Activated CD4-positive, CD25-positive, alpha-beta regulatory T cell treated with anti-CD3 and anti-CD28 coated beads, Interleukin-2, amount 50 U/mL, for 16 hours (primary cell): Measurements from ENCODE around the gene DHRS7C.
"Not testable (repeated sequence)": the region's sequence is repeated elsewhere in the genome, so short reads cannot be mapped to it uniquely, and the experiment has no call there.

Source experiments
- DNase-seq: peaks from one replicate; pipeline ENCODE4 v3.0.0-alpha.2; 2020; ENCODE audit warnings: low read depth, low spot score

DHRS7C gene

GRCh38 chr17:9810100-9810949, 18.9 kb upstream of the DHRS7C start:
- no peak for DNase-seq

DNA sequence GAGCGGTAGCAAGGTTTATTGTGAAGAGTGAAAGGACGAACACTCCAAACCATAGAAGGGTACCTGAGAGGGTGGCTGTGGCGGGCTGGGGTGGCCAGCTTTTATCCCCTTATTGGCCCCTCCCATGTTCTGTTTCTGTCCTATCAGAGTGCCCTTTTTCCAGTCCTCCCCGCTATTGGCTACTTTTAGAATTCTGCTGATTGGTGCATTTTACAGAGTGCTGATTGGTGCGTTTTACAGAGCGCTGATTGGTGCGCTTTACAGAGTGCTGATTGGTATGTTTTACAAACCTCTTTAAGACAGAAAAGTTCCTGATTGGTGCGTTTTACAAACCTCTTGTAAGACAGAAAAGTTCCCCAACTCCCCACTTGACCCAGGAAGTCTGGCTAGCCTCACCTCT, 18.0 kb upstream of the DHRS7C start:
- DNase-seq: no peak

- DNase-seq: no peak
These were observed 15.3 kb upstream of the DHRS7C start for GRCh38 chr17:9806699-9807098.

GRCh38 chr17:9805769-9806168, 14.4 kb upstream of the DHRS7C start:
- DNase-seq: no peak

DNA sequence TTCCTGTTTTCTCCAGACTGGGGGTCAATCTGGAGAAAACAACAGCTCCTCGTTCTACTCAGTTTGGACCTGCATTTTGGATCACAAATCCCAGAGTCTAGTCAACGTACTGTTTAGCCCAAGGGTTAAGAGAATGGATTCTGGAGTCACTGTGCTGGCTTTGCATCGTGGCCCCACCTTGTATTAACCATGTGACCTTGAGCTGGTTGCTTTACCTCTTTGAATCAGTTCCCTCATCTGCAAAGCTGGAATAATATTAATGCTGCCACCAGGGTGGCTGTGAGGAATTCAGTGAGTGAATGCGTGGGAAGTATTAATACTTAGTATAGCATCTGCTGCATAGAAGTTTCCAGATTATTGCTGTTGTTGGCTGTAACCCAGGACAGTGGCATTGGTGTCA, 11.3 kb upstream of the DHRS7C start:
- DNase-seq: no peak

- no peak for DNase-seq
These were observed 10.9 kb upstream of the DHRS7C start for GRCh38 chr17:9802294-9802693.

- DNase-seq: no peak
These were observed 10.1 kb upstream of the DHRS7C start for GRCh38 chr17:9801505-9801904.

DNA sequence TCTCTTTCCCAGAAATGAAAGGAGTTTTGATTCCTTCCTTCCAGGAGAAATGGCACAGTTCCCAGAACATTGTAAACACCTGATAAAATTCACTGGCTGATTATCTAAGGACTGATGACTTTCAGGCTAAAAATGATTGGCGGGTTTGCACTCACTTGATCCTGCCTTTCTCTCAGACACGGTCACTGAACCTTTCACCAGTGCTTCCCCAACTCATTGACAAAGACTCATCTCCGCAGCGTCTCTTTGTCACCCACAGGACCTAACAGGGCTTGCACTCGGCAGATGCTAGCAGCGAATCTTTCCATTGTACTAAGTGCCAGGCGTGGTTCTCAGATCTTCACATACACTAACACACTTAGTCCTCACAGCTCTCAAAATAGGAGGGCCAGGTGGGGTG, 7.3 kb upstream of the DHRS7C start:
- DNase-seq: no peak

DNA sequence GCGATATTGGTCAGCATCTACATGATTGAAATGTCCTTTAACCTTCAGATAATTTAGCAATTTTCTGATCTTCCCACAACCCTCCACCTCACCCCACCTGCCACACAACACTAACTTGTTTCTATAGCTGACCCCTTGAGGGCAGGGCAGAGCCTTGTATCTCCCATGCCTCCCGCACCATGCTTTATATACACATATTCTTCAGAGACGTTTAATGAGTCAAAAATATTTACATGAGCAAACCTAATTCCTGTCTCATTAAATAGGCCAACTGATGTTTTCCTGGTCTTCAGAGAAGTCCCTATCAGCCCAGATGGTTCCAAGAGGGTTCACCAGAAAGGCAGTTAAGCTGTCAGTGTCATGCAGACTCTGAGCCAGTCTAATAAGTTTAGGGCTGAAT, 6.6 kb upstream of the DHRS7C start:
- no peak for DNase-seq

- no peak for DNase-seq
These were observed 919 bp upstream of the DHRS7C start for GRCh38 chr17:9792181-9792840.

DNA sequence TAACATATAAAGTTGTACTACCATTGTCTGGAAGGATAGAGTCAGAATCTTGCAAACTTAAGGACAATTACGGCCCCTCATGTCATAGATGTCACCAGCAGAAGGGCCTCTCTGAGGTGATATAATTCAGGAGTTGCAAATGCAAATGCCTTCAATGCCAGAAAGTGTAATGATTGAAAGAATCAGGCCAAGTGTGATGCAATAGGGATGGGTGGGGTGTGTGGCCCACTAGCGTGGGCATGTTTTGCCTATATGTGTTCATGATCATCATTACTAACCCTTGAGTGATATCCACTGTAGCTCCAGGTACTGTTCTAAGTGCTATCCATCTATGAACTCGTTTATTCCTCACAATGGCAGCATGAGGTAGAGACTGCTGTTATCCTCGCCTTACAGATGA, 1.1 kb downstream of the DHRS7C start:
- DNase-seq: no peak

DNA sequence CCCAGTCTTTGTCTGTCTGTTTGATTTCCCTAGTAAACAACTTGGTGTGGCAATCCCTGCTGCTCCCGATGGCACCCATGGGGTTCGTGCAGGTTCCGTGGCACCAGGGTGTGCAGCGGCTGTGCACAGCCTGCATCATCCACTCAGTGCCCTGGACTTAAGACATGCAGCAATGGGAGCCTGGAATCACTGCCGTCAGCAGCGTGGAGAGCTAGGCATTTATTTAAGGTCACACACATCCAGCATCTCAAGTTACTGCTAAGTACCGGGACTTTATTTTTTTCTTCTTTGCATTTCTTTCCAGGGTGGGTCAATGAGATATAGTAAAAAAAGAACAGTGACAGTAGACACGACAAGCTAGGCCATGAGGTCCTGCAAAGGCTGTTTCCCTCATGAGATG, 2.8 kb downstream of the DHRS7C start:
- no peak for DNase-seq

GRCh38 chr17:9784544-9784943, 6.8 kb downstream of the DHRS7C start:
- no peak for DNase-seq

- DNase-seq: not testable (repeated sequence)
These were observed 7.9 kb downstream of the DHRS7C start for GRCh38 chr17:9783465-9783864.

DNA sequence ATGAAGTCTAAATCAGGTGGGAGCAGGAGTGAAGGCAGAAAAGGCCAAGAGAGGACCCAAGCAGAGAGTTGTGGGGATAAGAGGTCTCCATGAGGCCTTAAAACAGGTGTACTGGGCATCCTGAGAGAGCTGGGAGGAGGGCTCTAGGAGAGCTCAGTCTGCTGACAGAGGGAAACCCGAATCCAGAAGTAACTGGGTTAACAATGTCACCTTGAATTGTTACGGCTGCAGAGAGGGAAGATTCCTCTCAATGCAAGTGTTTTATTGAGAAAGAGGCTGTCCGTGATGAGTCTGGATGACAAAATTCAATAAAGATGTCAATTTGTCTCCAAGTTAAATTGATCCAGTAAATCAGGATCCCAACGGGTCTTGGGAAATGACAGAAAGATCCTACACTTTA, 8.3 kb downstream of the DHRS7C start:
- DNase-seq: no peak

GRCh38 chr17:9780552-9780951, 10.8 kb downstream of the DHRS7C start:
- DNase-seq: no peak

- no peak for DNase-seq
These were observed 14.5 kb downstream of the DHRS7C start for GRCh38 chr17:9776911-9777310.

DNA sequence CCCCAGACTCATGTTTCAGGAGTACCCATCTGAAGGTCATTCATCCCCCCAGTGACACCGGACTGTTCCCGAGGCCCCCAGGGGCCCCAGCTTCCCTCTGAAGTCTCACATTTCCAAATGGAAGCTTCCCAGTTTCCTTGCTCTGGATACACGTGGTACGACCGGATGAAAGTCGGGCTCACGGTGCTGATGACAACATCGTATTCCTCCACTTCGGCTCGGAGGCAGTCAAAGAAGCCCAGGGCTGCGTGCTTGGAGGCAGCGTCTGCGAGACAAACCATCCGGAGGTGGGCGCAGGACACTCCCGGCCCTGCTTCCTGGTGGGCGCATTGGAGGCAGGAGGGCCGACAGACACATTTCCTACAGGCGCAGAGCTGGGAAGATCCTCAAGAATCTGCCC, 18.7 kb downstream of the DHRS7C start:
- DNase-seq: no peak

GRCh38 chr17:9771465-9771864, 19.9 kb downstream of the DHRS7C start:
- DNase-seq: no peak

DNA sequence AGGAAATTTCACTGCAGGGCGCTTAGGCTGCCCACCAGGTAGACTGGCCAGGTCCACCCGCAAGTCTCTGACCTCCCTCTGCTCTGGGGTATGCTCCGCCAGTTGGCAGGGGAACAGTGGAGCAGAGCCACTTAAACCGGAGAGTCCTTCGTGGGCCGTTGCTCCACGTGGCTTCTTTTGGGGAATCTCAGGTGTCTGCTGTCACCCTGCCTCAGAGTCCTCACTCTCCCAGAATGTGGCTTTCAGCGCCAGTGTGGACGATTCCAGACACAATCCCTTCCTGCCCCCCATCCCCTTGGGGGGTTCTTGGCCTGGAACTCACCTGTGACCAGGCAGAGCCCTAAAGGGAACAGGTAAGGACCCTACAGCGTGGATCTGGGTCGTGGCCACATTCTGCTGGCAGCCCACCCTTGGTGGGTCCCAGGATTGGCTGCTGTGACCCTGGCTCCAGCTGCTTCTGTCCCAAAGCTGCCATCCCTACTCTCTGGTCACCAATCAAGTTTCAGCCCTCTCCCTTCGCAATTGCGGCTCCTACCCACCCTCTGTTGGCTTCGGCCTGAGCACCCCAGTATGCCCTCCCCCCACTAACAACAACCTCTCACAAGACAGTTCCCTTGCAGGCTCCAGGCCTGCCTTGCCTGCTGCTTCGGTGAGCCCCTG, 22.2 kb downstream of the DHRS7C start:
- no peak for DNase-seq

DNA sequence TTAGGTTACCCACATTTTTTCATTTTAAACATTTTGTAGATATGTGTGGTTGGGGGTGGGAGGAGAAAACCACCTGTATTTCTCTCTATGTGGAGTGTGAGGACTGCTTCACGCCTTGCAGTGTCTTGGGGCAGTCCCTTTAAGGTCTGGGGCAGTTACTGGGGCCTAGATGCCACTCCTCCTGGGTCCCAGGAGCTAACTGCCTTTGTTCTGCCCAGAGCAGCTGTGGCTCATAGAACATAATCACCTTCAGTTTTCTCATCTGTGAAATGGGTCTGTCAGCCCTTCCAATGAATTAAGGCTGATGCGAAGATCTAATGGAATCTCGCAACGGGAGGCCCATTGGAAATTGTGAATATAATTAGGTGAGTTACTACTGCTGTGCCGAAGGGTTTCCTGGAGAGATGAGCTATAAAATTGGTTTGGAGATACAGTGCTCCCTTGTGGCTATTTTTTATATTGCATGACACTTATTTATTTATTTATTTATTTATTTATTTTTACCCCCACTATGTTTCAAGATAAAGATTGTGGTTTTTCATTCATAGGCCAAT, 22.9 kb downstream of the DHRS7C start:
- DNase-seq: no peak

GRCh38 chr17:9767432-9767991, 23.9 kb downstream of the DHRS7C start:
- no peak for DNase-seq
